GM23338 (cell line): ENCODE data around the gene CDH23. TPM values are rescaled to one million over a fixed set of nuclear protein-coding genes. Genes with fewer than 3 reads are reported as not detected.

Experiments used
- CREB1 ChIP-seq: fragments of 250-450 bp; sonication (Bioruptor Pico); IDR thresholded peaks from 2 replicates; pipeline ENCODE4 v1.5.0; 2020; ENCODE audit warnings: low read depth, mild to moderate bottlenecking, moderate library complexity
- EZH2 ChIP-seq: fragments of 200-600 bp; sonication (generic); IDR thresholded peaks from one replicate; pipeline ENCODE4 v1.8.0; 2017; ENCODE audit warnings: antibody characterized with exemption, mild to moderate bottlenecking, low read depth; ENCODE audit not compliant: unreplicated experiment
- NANOG ChIP-seq: IDR thresholded peaks from 2 replicates; pipeline ENCODE4 v1.6.1; 2016; ENCODE audit warnings: antibody characterized with exemption, borderline replicate concordance
- STAT1 ChIP-seq: IDR thresholded peaks from one replicate; pipeline ENCODE4 v1.6.1; 2016; ENCODE audit warnings: antibody characterized with exemption; ENCODE audit not compliant: unreplicated experiment
- ZNF331 ChIP-seq: fragments of 250-450 bp; sonication (Bioruptor Pico); IDR thresholded peaks from 2 replicates; pipeline ENCODE4 v1.5.0; 2020; ENCODE audit warnings: low read depth, mild to moderate bottlenecking, moderate library complexity
- polyA plus RNA-seq: library from polyadenylated mRNA; unstranded; fragments of >200 nt; fragmentation: Nextera tagmentation; extraction: Ambion mirVana; gene quantifications from 2 replicates; pipeline ENCODE4 v1.2.1, GENCODE V29; 2016
- total RNA-seq: library from RNA; depleted of rRNA; stranded (reverse); fragments of >200 nt; shearing (Covaris generic); gene quantifications from 2 replicates; pipeline ENCODE4 v1.2.3, GENCODE V29; 2014
- TF ChIP-seq, protein P1 (sequence below): fragments of 250-450 bp; sonication (Bioruptor Pico); IDR thresholded peaks from 2 replicates; pipeline ENCODE4 v1.5.0; 2020; ENCODE audit warnings: mild to moderate bottlenecking, moderate library complexity
- TF ChIP-seq, protein P2 (sequence below), 2 experiments: fragments of 200-600 bp in 1 of 2; sonication (generic) in 1 of 2; conservative IDR thresholded peaks; 2 replicates each; pipeline versions ENCODE4 v1.5.1 to v1.6.1; 2016 to 2017; ENCODE audit warnings: antibody characterized with exemption in 2 of 2, low read depth in 2 of 2, mild to moderate bottlenecking in 2 of 2, moderate library complexity in 1 of 2

CDH23 gene
- total and polyA plus RNA-seq, 2 experiments from 2014 or later = 0.95 to 4.3 TPM

DNA sequence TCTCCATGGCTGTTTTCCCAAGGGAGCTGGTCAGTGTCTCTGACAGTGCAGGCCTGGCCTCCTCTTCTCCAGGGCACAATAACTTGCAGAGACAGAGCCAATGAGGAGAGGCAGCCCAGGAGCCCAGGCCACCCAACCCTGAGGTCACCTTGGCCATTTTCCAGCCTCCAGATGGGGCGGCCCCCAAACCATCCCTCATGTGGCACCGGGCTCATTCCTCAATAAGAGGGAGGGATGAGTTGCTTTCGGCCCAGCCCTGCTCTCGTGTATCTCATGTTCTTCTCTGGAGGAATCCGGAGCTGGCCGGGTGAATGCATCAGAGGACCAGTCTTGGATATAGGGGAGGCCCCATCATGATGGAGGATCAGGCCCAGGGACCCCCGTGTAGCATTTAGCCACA, 223.9 kb downstream of the CDH23 start (continued):
- TF ChIP-seq, protein P1, sequence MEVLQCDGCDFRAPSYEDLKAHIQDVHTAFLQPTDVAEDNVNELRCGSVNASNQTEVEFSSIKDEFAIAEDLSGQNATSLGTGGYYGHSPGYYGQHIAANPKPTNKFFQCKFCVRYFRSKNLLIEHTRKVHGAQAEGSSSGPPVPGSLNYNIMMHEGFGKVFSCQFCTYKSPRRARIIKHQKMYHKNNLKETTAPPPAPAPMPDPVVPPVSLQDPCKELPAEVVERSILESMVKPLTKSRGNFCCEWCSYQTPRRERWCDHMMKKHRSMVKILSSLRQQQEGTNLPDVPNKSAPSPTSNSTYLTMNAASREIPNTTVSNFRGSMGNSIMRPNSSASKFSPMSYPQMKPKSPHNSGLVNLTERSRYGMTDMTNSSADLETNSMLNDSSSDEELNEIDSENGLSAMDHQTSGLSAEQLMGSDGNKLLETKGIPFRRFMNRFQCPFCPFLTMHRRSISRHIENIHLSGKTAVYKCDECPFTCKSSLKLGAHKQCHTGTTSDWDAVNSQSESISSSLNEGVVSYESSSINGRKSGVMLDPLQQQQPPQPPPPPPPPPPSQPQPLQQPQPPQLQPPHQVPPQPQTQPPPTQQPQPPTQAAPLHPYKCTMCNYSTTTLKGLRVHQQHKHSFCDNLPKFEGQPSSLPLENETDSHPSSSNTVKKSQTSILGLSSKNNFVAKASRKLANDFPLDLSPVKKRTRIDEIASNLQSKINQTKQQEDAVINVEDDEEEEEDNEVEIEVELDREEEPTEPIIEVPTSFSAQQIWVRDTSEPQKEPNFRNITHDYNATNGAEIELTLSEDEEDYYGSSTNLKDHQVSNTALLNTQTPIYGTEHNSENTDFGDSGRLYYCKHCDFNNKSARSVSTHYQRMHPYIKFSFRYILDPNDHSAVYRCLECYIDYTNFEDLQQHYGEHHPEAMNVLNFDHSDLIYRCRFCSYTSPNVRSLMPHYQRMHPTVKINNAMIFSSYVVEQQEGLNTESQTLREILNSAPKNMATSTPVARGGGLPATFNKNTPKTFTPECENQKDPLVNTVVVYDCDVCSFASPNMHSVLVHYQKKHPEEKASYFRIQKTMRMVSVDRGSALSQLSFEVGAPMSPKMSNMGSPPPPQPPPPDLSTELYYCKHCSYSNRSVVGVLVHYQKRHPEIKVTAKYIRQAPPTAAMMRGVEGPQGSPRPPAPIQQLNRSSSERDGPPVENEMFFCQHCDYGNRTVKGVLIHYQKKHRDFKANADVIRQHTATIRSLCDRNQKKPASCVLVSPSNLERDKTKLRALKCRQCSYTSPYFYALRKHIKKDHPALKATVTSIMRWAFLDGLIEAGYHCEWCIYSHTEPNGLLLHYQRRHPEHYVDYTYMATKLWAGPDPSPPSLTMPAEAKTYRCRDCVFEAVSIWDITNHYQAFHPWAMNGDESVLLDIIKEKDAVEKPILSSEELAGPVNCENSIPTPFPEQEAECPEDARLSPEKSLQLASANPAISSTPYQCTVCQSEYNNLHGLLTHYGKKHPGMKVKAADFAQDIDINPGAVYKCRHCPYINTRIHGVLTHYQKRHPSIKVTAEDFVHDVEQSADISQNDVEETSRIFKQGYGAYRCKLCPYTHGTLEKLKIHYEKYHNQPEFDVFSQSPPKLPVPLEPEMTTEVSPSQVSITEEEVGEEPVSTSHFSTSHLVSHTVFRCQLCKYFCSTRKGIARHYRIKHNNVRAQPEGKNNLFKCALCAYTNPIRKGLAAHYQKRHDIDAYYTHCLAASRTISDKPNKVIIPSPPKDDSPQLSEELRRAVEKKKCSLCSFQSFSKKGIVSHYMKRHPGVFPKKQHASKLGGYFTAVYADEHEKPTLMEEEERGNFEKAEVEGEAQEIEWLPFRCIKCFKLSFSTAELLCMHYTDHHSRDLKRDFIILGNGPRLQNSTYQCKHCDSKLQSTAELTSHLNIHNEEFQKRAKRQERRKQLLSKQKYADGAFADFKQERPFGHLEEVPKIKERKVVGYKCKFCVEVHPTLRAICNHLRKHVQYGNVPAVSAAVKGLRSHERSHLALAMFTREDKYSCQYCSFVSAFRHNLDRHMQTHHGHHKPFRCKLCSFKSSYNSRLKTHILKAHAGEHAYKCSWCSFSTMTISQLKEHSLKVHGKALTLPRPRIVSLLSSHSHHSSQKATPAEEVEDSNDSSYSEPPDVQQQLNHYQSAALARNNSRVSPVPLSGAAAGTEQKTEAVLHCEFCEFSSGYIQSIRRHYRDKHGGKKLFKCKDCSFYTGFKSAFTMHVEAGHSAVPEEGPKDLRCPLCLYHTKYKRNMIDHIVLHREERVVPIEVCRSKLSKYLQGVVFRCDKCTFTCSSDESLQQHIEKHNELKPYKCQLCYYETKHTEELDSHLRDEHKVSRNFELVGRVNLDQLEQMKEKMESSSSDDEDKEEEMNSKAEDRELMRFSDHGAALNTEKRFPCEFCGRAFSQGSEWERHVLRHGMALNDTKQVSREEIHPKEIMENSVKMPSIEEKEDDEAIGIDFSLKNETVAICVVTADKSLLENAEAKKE (CRISPR knock-in tag) = no peak
- TF ChIP-seq ZNF331 (CRISPR knock-in tag) (no peak), STAT1 (no peak), EZH2 (no peak), NANOG (no peak), CREB1 (no peak)
- TF ChIP-seq, protein P2, sequence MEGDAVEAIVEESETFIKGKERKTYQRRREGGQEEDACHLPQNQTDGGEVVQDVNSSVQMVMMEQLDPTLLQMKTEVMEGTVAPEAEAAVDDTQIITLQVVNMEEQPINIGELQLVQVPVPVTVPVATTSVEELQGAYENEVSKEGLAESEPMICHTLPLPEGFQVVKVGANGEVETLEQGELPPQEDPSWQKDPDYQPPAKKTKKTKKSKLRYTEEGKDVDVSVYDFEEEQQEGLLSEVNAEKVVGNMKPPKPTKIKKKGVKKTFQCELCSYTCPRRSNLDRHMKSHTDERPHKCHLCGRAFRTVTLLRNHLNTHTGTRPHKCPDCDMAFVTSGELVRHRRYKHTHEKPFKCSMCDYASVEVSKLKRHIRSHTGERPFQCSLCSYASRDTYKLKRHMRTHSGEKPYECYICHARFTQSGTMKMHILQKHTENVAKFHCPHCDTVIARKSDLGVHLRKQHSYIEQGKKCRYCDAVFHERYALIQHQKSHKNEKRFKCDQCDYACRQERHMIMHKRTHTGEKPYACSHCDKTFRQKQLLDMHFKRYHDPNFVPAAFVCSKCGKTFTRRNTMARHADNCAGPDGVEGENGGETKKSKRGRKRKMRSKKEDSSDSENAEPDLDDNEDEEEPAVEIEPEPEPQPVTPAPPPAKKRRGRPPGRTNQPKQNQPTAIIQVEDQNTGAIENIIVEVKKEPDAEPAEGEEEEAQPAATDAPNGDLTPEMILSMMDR (conservative IDR thresholded peaks at IDR 0.05; ENCODE audit: low read depth in 2 of 2) = no peak
